NCI-H2107 treated with DMSO at 0.1 percent for 48 hours (cell line): ENCODE measurements around the gene ALDH9A1.
"Not testable (repeated sequence)": the region's sequence is repeated elsewhere in the genome, so short reads cannot be mapped to it uniquely, and the experiment has no call there.

Source experiments
- DNase-seq: peaks from one replicate; lab custom pipeline; 2025; ENCODE audit not compliant: unreplicated experiment; lab: John Stamatoyannopoulos, UW

Gene ALDH9A1

DNA sequence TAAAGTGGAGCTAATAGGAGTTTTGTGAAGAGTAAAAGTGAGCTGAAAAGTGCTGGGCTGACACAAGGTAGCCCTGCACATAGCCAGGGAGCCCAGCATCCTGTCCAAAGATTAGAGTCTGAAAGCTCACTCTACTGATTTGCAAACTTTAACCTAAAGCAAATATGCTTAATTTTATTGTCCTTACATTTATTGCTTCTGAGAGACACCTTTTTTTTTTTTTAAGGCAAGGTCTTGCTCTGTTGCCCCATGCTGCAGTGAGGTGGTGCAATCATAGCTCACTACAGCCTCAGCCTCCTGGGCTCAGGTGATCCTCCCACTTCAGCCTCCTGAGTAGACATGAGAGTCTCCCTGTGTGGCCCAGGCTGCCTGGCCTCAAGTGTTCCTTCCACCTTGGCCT is 50.8 kb downstream of the ALDH9A1 start:
- no peak for DNase-seq

- no peak for DNase-seq
Observed at GRCh38 chr1:165645654-165646366, 52.6 kb downstream of the ALDH9A1 start.

- DNase-seq: no peak
Observed at GRCh38 chr1:165644064-165644735, 54.2 kb downstream of the ALDH9A1 start.

DNA sequence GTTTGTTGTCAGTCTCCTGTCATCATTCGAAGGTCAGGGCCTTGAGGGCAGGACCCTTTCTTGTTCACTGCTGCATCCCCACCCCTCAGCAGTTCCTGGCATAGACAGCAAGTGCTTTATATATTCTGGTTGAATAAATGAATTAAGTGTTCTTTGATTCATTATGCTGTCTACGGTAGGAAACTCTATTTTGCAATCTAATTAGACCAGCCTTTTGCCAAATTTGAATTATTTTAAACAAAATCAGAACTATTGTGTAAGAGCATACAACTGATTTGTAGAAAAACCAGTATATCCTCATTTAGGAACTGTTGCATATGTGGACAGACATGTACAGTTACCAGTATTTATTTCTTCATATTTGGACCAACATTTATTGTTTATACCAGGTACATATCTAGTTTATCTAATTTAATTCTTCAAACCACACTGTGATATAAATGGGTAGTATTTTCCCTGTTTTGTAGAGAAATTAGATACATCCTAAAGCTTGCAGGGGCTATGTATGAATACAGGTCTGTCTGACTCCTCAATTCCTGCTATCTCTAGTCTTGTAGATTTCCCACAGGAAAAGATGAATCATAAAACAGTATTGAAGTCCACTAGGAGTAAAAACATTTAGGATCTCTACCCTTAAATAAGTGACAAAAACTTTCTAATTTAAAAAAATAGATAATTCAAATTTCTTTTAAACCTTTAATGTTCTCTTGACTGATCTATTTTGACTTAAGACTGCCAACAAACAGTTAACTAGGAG is 57.0 kb downstream of the ALDH9A1 start:
- no peak for DNase-seq

- no peak for DNase-seq
Observed at GRCh38 chr1:165639821-165640623, 58.3 kb downstream of the ALDH9A1 start.

GRCh38 chr1:165638211-165638610 is 60.2 kb downstream of the ALDH9A1 start:
- not testable (repeated sequence) for DNase-seq

DNA sequence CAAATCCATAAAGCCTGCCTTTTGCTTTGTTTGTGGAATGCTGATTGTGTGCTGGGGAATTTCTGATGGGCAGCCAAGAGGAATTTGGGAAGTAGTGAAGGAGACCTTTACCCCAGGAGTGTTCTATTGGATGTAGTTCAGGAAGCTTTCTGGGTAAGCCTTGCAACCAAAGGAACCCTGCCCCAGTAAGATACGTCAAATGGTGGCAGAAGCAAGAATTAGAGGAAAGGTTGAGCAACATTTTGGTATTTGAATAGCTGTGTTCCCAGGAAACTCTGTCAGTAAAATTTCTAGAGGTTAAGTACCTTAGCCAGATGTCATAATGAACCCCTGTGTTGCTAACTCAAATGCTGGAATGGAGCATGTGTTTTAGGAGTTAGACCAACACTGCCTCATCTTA is 60.9 kb downstream of the ALDH9A1 start:
- no peak for DNase-seq

- DNase-seq: no peak
Observed at GRCh38 chr1:165635823-165636222, 62.5 kb downstream of the ALDH9A1 start.

DNA sequence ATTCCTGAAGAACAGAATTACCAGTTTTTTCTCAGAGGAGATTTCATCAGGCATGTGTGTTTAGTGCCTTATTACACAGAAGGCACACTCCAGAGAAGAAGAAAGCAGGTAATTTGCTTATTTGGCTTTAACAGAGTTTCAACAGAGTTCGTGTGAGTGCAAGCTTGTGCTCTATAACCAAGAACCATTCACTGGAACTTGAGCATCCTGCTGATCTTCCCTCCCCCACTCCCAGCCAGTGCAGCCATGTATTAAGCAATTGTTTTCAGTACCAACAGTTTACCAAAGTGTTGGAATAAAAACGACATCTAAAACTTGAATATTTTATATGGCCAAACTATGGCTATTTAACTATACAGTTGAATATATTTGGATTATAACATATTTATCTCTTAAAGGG is 63.0 kb downstream of the ALDH9A1 start:
- DNase-seq: no peak

DNA sequence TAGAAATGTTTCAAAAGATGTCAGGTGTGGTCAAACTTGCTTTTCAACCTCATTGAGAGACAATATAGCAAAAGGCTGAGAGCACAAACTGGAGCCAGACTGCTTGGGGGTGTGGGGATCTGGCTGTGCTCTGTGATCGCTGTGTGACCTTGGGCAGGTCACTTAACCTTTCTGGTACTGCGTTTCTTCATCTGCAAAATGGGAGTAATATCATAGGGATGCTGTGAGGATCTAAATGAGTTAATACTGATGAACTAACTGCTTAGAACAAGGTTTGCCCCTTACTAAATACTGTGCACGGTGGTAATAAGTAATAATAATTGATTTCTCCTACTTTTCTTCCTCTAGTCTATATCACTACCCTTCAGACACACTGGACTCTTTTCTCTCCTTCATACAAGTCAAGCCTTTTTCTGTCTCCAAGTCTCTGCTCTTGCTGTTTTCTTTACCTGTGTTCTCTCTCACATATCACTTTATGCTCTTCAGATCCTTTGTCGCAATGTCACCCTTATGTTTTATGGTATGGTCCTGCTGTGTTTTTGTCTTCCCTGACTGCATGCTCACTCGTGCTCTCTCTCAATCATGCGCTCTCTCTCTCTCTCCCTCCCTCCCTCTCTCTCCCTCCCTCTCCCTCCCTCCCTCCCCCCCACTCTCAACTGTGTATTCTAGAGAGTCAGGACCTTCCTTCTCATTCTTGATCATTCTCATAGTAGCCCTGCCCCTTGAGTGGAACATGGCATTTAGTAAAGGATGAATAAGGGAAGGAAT is 64.0 kb downstream of the ALDH9A1 start:
- DNase-seq: peak; percentile 23

DNA sequence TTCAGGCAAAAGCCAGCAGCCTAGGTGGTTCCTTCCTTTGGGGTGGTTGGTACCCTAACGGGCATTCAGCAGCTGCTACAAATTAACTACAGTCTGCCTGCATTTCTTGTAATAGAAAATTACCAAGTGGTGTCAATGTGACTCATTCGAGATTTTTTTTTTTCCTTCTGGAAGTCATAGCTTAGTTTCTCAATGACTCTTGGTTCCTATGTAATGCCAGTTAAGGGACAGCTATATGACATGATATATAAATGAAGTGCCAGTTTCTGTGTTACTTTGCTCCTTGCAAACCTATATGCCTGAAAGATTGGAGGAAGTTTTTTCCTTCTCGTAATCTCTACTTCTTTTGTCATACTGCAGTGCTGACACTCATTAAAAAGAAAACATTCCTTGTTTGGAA is 64.7 kb downstream of the ALDH9A1 start:
- DNase-seq: no peak

GRCh38 chr1:165632491-165632890 is 65.9 kb downstream of the ALDH9A1 start:
- no peak for DNase-seq

DNA sequence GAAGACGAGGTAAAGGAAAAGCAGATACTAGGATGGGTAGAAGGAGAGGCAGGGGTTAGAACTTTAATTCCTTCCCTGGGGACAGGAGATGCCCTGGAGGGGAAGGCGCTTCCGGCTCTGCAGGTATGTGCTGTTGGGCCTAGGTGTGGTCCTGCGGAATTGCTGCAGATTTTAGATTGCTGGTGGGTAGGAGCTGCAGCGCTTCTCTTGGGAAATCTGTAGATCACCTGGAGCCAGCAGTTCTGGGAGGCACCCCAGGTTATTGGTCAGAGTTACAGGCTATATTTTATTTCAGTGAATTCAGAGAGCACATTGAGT is 66.3 kb downstream of the ALDH9A1 start:
- DNase-seq: no peak

DNA sequence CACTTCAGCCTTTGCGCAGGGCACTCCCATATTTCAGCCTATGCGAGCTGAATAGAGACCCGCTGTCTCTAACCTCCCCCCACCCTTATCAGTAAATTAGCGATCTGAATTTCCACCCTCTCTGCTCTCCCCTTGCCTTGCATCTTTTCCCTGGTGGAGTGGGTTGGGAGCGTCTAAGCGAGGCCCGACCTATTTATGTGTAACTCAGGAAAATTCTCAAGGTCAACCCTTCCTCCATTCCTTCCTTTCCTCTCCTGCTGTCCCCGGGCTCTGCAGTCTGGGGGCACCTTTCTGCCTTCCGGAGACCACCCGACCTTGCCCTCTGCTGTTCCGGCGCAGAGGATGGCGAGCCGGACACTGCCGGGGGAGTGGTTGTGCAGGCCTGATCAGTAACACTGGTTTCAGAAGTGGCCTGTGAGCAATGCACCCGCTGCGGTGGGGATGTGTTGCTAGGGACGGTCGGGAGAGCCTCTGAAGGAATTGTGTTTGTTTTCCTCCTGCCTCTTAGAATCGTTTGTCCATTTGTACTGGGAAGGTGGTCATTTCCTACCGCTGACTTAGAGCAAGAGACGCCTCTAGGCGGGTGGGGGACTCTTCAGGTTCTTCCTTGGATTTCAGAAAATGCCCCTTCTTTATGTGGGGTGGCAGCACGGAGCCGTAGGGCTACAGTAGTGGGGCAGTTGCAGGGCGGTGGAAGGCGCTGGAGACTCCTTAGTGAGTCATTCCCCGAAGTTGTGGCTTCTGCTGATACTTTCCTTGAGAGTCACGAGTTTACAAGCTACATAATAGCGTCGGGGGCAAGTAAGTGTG is 66.8 kb downstream of the ALDH9A1 start:
- no peak for DNase-seq

DNA sequence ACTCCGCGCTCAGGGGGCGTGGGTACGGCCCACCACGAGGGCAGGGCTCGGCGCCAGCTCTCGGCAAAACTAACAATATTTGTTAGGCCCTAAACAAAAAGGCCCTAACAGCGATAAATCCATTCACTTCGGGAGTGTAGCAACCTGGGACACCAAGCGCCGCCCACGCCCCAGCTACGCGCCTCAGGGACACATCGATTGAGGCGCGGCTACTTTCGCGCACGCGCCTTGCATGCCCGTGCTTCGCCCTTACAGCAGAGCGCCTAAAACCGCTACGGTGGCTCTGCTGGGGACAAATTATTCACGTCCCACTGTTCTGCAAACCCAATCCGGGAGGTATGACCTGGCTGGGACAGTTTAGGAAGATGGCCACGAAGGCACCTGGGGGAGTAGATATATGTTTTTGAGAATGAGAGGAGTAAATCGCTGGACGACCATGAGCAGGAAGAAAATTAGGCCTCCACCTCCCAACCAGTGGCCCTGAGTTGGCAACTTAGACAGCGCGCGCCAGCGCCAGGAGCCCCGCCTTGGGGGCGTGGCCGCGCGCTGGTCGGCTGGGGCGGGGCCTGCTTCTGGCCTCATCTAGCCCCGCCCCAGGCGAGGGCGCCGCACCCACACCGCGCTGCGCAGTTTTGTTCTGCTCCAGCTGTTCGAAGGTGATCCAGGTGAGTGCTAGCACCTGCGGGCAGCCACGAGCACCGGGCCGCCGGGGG is 67.6 kb downstream of the ALDH9A1 start, which contains the start of gene MGST3:
MGST3 (plus strand) TSS at position 606 of the 713 bp plus-strand sequence. CDS start 18,614 bp downstream, outside the sequence.
- peak; percentile 95 for DNase-seq

DNA sequence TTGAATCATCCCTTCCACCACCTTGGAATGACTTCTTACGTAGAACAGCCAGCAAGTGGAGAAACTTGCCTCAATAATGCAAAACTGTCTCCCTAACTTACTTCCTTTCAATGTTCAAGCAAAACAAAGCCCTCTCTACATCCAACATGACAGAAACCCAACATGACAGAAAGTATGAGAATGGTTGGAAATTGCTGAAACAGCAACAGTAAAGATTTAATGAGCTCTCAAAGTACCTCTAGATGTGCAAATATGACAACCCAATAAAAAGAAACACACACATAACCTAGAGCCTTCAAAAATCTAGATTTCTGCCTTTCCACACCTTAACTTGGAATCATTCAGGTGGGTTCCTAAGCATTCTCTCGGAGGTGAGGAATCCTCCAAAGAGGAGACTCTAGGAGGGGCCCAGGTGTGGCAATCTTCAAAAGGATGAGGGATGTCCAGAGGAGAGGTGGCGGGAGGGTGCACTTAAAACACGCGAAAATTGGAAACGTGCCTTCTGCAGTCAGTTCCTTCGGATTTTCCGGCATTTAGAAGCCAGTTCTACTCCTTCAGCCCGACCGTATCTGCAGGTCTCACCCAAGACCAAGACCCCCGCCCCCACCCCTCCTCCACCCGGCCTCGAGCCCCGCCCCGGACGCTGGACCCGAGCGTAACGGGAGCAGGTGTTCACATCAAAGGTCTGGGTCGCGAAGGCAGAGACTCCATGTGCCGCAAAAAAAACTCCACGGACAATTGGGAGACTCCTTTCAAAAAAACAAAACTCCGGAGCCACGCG is 68.3 kb downstream of the ALDH9A1 start:
- no peak for DNase-seq

DNA sequence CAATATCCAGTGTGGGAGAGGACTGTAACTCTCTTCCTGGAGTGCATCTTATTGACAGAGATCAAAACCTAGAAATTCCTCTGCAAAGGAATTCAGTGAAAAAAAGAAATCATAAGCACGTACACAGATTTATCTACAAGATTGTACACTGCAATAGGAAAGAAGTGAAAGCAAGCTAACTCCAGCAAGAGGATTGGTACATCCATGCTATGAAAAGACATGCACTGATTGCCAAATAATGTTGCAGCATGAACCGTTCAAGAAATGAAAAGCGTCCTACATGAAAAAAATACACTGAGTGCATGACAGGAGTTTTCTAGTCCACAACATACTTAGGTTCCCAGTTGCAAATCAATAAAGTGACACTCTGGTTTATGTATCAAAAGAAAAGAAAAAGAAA is 69.2 kb downstream of the ALDH9A1 start:
- DNase-seq: no peak

DNA sequence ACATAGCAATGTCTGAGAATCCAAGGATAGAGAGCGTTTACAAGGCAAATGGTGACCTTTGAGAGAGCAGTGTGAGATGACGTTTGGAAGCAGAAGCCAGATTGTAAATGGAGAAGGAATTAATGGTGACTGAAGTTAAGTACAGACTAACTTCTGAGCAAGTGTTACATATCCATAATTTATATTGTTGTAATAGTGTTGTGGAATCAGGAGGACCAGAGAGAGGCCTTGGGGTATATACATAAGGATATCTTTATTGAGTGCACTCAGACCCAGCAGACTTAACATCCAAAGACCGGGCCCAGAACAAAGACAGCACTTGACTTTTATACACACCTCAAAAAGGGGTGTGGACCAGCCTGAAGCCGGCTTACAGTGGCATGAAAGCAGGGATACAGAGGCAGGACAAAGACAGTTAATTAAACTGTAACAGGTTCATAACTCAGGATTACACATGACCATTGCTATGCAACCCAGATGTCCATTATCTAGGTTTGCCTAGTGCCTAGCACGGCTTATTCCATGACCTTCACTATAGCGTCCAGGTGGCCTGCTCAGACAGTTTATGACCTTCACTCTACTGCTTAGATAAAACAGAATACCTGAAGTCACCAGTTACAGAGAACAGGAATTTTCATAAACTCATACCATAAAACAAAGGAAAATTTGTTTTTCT is 70.1 kb downstream of the ALDH9A1 start:
- no peak for DNase-seq
